AML-193 (cell line): Measurements from ENCODE around the gene ACTRT2.

Source experiments
- DNase-seq, 2 experiments: peaks; one replicate each; lab custom pipeline; 2025; lab: John Stamatoyannopoulos, UW

The ACTRT2 gene

DNA sequence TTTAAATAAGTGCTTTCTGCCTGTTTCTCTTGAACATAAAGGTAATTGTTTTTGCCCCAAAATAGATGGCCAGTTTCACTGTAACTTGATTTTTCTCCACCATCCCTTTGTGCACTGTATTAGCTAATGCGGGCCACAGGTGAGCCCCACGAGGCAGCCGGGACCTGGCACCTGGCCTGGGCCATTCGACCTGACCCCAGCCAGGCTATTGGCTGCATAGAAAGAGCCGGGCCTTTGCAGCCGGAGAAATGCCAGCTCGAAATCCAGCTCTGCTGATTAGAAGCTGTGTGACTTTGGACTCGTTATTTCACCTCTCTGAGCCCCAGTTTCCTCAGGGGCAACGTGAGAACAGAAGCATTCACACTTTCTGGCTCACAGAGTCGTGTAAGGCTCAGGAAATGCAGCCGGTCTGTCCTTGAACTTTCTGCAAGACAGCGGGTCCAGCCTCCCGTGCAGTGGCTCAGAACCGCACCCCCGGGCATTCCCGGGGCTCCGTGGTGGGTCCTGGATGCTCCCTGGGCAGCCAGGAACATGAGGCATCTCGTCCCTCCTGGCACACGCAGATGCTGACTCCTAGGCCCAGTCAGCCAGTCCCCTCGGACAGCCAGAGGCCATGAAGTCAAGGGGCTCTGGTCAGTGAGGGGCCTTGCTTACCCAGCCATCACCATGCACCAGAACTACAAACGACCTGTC is 37.4 kb upstream of the ACTRT2 start:
- DNase-seq, result no peak

DNA sequence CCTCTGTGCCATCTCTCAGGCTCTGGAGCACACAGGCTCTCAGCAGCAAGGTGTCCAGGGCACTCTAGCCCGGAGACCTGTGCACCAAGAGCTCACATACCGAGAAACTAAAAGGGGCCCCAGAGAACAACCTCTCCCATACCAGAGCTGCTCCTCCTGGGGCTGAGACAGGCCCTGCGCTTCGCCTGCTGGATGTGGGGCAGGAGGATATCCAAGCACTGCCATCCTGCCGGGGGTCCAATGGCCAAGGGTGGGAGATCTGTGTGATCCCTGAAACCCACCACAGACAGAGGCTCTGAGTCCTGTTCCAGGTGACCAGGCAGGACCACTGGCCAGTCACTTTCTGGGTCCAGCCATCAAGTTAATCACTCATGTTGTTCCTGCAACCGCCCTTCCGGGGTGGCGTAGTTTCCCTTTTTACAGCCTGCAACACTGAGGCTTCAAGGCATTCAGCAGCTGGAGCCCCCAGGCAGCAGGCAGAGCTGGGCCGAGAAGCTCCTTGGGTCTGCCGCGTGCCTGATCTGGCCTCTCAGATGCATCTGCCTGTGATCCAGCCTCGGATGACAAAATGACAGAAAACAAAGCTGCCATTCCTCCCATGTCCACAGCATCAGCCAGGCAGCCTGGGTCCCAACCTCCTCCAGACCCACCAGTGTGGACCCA is 36.7 kb upstream of the ACTRT2 start:
- DNase-seq, result no peak

DNA sequence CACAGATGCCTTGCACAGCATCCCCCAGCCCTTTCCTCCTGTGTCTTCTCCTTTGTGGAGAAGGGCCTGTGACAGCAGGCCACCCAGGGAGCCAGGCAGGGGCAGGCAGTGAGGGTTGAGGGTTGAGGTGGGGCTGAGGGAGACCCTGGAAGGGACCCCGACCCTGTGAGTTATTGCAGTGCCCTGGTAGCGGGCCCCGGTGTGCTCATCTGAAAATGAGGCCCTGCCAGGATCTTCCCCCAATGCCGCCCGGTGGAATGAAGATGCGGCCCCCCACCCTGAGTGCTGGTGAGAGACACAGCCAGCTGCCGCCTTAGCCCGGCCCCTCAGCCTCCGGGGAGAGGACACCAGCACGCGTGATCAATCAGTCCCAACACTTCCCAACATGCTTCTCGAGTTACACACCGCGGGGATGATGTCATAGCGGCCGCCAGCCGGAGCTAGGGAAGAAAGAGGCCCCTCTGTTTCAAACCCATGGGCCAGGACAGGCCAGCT is 36.2 kb upstream of the ACTRT2 start:
- no peak for DNase-seq

DNA sequence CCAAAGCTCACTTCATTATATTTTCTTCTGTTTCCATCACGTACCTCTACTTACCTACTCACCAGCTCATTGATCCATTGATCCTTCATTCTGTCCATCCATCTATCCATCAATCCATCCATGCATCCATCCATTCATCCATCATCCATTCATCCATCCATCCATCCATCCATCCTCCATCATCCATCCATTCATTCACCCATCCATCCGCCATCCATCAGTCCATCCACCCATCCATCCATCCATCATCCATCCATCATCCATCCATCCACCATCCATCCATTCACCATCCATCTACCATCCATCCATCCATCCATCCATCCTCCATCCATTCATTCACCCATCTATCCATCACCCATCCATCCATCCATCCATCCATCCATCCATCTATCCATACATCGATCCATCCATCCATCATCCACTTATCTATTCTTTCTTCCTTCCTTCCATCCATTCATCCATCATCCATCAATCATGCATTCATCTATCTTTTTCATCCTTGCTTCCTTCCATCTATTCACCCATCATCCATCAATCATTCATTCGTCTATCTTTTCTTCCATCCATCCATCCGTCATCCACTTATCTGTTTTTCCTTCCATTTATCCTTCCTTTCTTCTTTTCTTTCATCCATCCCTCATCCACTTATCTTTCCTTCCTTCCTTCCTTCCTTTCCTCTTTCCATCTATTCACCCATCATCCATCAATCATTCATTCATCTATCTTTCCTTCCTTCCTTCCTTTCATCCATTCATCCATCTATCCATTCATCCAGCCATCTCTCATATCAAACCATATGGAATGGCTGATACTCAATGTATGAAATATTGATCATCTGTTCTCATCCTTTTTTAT is 35.3 kb upstream of the ACTRT2 start:
- DNase-seq, result no peak

DNA sequence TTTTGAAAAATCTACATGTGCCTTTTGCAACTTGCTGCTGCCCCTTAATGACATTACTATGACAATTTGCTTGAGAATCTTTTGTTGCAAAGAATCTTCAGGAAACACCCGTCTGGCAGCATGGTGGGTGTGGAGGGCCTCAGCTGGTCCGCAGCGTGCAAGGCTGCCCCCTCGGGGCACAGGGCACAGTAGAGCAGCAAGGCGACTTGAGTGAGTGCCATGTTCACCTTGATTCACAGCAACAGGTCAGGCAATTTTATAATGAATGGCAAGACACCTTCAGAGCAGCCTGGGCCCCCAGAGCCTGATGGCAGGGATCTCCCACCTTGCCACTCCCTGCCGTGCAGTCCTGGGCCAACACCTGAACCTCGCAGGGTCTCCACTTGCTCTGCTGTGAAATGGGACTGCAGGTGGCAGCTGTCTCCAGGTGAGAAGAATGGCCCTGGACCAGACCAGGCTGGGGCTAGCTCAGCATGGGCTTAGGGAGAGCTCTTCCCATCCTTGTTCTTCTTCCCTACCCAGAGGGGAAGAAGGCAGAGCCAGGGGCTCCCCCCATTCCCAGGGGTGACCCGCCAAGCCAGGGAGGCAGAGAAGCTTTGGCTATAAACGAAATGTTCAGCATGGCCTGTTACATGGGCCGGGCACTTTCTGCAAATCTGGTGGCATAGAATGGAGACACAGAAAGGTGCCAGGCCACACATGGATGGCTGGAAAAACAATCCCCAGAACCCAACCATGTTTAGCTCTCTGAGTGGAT is 34.5 kb upstream of the ACTRT2 start:
- DNase-seq, result no peak

DNA sequence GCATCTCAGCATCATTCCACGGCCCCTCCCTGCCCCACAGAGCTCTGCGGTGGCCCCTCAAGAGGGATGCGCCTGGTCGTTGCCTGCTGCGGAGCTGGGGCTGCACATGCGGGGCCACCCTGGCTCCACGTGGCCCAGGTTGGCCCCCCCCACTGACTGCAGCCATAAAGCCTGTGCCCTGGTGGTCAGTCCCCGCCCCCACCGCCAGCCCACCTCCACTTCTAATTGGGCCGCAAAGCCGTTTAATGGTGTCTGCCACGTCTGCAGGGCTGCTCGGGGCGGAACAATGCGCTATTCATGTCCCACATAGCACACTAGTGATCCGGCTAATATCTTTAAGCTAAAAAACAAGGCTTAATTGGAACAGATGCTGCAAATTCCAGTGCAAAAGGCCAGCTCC is 33.5 kb upstream of the ACTRT2 start:
- DNase-seq, result no peak

DNA sequence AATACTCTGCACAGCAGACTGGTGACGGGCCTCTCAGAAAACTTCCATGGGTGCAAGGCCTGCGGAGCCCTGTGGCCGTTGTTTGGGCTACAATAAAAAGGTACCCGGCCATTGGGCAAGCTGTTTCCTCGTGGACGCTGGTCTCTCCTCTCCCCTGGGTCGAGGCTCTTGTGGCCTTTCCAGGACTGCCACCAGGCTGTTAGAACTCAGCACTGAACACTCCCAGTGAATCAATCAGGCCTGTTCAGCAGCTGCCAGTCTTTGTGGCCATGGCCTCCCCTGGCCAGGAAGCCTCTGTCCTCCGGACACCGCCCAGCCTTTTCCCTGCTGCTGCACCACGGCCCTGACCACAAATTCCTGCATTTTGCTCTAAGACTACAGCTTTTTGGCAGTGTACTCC is 33.0 kb upstream of the ACTRT2 start:
- no peak for DNase-seq

DNA sequence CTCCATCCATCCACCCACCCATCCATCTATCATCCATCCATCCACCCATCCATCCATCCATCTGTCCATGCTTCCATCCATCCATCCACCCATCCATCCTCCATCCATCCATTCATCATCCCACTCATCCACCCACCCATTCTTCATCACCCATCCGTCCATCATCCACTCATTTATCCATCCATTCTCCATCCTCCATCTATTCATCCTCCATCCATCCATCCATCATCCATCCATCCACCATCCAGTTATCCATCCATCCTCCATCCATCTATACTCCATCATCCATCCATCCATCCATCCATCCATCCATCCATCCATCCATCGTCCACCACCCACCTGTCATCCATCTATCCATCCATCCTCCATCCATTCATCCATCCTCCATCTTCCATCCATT is 32.1 kb upstream of the ACTRT2 start:
- no peak for DNase-seq

DNA sequence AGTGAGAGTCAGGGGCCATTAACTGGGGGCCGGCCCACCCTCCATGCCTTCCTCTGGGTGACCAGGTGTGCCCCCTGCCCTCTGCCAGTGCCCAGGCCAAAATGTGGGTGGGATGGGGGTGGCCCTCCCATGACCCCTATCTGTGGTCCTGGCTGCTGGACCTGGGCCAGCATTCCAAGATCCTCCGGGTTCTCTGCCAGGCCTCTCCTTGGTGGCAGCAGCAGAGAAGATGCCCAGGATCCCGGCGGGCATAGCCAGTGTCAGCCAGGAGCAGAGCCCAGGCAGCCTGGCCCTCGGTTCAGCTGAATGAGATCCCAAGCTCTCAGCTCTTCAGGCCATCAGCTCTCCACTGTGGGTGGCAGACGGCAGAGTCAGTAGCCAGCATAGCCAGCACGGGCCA is 31.3 kb upstream of the ACTRT2 start:
- no peak for DNase-seq

DNA sequence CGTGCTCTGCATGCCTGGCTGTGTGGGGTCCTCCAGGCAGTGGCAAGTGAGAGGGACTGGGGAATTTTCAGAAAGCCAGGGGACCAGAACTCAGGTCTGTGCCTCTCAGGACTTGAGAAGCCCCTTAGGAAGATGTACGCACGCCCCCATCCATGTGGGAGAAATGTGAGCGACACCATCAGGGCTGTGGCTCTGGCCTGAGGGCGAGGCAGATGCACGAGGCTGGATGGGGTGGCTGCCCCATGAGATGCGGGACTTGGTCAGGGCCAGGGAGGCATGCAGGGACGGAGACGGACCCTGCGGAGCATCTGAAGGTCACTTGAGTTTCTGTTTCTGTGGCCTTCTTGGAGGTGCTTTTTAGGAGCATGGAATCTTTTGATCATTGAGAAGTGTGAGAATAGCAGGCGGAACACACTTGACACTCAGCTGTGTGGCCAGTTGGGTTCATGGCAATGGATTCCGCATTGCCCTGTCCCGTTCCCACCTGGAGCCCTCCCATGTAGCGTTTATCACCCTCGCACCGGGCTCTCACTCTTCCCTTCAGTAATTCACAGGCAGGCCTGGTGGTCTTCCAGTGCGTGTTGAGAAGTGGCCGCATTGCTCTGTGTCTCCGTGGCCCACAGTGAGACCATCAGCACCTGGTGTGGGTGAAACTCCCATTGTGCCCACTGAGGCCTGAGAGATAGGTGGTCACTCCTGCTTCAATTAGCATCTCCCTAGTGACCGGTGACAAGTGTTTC is 30.7 kb upstream of the ACTRT2 start:
- DNase-seq, result no peak

DNA sequence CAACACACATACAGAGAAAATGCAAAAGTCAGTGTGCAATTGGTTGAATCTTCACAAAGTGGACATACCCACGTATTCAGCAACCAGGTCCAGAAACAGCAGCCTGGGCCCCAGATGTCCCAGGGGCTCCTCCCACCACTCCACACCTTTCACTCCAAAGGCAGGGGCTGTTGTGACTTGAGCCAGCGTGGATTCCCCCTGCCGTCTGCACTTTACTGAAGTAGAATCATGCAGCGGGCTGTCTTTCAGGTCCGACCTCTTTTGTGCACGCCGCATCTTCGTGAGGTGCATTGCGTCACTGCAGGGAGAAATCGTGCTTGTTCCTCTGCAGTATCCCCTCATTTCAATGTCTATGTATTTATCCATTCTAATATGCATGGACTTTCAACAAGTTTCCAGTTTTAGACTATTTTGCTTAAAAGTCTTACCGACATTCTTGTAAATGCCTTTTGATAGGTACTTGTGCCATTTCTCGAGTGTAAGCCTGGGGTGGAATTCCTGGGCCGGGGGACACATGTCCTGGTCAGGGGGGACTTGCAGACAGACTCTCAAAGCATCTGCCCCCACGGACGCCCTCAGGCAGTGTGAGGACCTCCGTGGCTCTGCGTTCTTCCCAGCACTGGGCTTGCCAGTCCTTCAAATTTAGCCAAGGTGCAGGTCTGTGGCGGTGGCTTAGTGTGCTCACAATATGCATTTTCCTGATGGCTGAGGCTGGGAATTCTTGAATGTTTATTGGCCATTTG is 29.3 kb upstream of the ACTRT2 start:
- DNase-seq, result no peak

DNA sequence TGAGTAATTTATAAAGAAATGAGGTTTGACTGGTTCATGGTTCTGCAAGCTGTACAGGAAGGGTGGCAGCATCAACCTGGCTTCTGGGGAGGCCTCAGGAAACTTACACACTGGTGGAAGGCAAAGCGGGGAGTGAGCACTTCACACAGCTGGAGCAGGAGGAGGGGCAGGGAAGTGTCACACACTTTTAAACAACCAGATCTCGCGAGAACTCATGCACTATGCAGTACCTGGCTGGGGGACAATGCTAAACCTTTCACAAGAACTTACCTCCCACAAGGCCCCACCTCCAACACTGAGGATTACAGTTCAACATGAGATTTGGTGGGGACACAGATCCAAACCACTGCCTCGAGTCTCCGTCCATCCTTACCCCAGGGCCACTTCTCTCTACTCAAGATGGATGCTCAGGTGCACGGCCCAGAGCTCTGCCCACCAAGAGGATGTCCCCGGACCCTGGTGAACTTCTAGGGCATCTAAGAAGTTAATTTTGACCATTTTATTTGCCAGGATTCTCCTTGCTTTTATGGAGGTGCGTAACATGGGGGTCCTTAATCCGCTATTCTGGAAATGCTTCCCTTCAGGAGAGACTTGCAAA is 22.7 kb upstream of the ACTRT2 start:
- DNase-seq, result no peak

DNA sequence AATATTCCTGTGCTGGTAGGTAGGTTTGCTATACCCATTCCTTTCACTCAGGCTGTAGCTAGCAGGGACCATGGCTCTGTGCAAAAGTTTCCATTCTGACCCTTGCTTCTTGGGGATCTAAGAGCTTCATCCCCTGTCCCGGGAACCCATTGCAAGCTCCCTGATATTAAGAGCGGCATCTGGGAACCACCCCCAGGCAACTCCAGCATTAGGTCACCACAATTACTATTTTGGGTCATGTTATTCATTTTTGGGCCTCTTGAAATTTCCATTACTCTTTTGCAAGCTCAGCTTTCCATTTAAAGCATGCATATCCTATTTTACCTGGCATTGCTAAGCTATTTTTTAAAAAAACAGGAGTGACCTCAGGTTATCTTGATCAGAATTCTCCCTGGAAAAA is 22.1 kb upstream of the ACTRT2 start:
- no peak for DNase-seq

DNA sequence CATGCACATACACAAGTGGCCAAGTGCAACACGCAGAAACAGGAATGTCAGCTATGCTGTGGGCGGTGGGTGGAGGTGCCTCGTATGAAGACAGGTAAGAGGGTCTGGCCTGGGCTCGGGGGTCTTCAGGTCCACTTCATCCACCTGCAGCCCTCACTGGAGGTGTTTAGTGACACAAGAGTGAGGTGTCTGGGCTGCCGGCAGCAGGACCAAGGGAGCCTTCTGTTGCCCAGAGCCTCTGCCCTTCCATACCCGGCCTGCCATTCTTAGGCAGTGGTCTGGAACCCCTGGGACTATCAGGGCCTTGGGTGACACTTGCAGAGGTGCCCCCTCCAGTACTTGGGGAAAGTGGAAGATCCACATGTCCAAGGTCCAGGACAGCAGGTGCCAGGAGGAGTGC is 21.7 kb upstream of the ACTRT2 start:
- no peak for DNase-seq

DNA sequence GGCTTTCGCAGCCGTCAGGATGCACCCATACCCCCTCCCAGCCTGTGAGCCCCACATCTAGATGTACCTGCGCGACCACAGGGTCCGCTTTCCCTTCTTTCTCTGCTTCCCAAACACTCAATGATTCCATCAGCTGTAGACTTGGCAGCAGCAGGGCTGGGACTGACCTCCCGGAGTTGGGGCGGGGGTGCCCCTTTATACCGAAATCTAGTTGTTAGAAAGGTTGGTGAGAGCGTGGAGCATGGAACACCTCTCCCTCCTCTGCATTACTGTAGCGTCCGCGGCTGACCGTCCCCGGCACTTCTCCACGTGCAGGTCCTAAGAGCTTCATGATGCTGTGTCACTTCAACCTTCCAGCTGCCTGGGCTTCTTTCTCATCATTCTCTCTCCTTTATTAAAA is 21.1 kb upstream of the ACTRT2 start:
- no peak for DNase-seq

DNA sequence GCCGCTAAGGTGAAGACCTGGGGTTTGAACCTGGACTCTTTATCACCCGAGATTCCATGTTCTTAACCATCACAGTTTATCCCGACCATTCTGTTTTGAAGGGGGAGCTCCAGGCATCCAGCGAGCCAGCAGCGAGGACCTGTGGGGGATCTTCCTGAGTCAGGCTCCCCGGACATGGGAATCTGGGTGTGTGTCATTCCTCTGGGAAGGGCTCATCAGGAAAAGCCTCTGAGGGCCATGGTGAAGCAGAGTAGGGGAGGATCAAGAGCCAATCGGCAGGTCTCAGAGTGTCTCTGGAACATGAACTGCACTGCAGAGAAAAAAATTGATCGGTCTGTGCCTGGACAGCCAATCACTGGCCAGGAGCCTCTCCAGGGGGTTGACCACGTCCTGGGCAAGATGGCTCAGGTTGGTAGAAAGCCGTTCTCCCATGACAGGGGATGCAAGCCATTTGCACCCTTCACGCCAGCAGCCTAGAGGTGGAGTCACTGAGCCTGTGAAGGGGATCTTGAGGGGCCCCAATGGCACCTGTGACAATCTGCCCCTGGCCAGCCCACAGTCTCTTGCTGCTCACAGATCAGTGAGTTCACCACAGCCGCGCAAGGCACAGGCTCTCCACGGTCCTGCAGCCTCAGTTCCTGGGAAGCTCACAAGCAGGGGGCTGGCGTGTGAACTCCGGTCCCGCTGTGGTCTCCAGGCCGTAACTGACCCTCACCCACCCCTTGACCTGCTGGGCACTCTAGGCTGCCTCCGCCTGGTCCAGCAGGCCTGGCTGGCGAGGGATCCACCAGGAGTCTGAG is 20.4 kb upstream of the ACTRT2 start:
- no peak for DNase-seq

DNA sequence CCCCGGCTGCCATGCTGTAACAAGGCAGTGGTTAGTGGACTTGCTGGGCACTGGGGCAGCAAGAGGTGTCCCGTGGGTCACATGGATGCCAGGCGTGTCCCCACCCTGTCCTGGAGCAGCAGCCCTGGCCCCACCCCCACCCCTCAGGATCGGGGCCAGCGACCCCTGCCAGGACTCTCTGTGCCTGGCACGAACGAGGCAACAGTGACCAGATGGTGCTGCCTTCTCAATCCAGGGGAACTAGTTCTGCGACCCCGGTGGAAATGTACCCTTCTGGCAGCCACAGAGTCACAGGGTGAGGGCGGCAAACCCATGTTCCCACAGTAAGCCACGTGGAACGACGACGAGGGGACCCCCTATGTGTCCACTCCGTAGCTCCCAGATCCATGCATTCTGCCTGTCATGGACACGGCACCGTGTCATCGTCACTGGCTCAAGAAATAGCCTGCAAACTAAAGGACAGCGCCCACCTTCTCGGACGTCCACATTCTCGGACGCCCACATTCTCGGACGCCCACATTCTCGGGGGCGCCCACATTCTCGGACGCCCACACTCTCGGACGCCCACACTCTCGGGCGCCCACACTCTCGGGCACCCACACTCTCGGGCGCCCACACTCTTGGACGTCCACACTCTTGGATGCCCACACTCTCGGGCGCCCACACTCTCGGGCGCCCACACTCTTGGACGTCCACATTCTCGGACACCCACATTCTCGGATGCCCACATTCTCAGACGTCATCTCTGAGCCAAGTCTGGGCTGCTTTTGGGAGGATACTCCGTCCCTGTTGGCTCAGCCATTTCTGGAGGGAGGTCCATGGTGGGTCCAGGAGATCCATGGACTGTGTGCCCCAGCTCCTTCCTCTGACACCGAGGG is 19.6 kb upstream of the ACTRT2 start:
- no peak for DNase-seq

DNA sequence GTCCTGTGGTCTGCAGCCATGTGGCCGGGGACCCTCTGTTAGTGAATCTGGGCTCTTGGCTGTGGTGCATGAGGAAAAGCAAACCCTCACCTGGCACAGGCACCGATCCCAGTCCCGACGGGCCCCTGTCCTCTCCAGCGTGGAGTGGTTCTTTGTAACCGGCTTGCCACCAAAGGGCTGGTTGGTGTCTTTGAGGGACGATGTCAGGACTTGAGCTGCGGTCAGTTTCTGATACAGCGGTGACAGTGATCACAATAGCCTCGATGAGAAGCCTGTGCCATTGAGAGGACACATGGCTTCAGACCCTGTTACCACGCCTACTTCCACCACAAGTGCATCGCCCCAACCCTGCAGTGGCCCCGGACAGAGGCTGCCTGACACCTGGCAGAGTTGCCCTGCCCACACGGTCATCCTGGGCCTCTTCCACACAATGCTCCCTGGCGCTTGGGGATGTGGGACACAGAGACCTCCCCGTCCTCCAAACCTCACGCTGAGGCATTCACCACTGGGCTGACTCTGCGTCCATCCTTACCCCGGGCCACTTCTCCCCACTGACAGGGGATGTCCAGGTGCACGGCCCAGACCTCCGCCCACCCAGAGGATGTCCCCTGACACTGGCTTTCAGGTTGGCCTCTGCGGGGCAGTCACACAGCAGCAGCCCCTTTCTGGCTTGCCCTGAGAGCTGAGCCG is 18.8 kb upstream of the ACTRT2 start:
- DNase-seq, result no peak
